ENCODE measurements around the gene MAST2.

Gene MAST2

GRCh38 chr1:45886229-45886628, 82.8 kb downstream of the MAST2 start:
- no peak for DNase-seq (ENCODE audit: low spot score)
- in situ Hi-C loops (cut with MboI; ENCODE audit: low pct_unique_long_range_greater_than_20kb, low sequenced_read_pairs, unreplicated experiment) = no loop called here
- no peak for TF ChIP-seq CTCF (IDR thresholded peaks at IDR 0.05; ENCODE audit: extremely low read depth, insufficient read depth, missing control alignments)

- TF ChIP-seq CTCF (IDR thresholded peaks at IDR 0.05; ENCODE audit: extremely low read depth, insufficient read depth, missing control alignments) = no peak
- in situ Hi-C loops (cut with MboI; ENCODE audit: low pct_unique_long_range_greater_than_20kb, low sequenced_read_pairs, unreplicated experiment) = no loop called here
- no peak for DNase-seq (ENCODE audit: low spot score)
Observed at GRCh38 chr1:45887156-45887842, 83.9 kb downstream of the MAST2 start.

- TF ChIP-seq CTCF (IDR thresholded peaks at IDR 0.05; ENCODE audit: extremely low read depth, insufficient read depth, missing control alignments) = no peak
- in situ Hi-C loops (cut with MboI; ENCODE audit: low pct_unique_long_range_greater_than_20kb, low sequenced_read_pairs, unreplicated experiment) = no loop called here
- no peak for DNase-seq (ENCODE audit: low spot score)
Observed at GRCh38 chr1:45890078-45890477, 86.7 kb downstream of the MAST2 start.

- DNase-seq (ENCODE audit: low spot score) = no peak
- no peak for TF ChIP-seq CTCF (IDR thresholded peaks at IDR 0.05; ENCODE audit: extremely low read depth, insufficient read depth, missing control alignments)
- in situ Hi-C loops (cut with MboI; ENCODE audit: low pct_unique_long_range_greater_than_20kb, low sequenced_read_pairs, unreplicated experiment) = no loop called here
Observed at GRCh38 chr1:45891087-45891486, 87.7 kb downstream of the MAST2 start.

GRCh38 chr1:45892068-45892785, 88.8 kb downstream of the MAST2 start:
- no peak for DNase-seq (ENCODE audit: low spot score)
- in situ Hi-C loops (cut with MboI; ENCODE audit: low pct_unique_long_range_greater_than_20kb, low sequenced_read_pairs, unreplicated experiment) = no loop called here
- TF ChIP-seq CTCF (IDR thresholded peaks at IDR 0.05; ENCODE audit: extremely low read depth, insufficient read depth, missing control alignments) = no peak

GRCh38 chr1:45894331-45894730, 90.9 kb downstream of the MAST2 start:
- no peak for TF ChIP-seq CTCF (IDR thresholded peaks at IDR 0.05; ENCODE audit: extremely low read depth, insufficient read depth, missing control alignments)
- DNase-seq (ENCODE audit: low spot score) = no peak
- in situ Hi-C loops (cut with MboI; ENCODE audit: low pct_unique_long_range_greater_than_20kb, low sequenced_read_pairs, unreplicated experiment) = no loop called here
